Activated T-helper 2 cell treated with anti-CD3 and anti-CD28 coated beads, Interferon-gamma antibody, Interleukin-2, Interleukin-4, amounts not matched to agents 10 μg/mL and 5 μg/mL and 100 μg/mL, durations not matched to agents 14 hours and 24 hours and 36 hours (primary cell): ENCODE measurements around the gene INPP5B. TPM values are rescaled to one million over a fixed set of nuclear protein-coding genes. Genes with fewer than 3 reads are reported as not detected.
"Not testable (repeated sequence)": the region's sequence is repeated elsewhere in the genome, so short reads cannot be mapped to it uniquely, and the experiment has no call there.

ENCODE experiments used
- DNase-seq: peaks from one replicate; pipeline ENCODE4 v3.0.0; 2021; ENCODE audit warnings: low spot score
- H3K27ac Mint-ChIP-seq: one replicate; pipeline ENCODE4 v1.8.0; 2021; ENCODE audit warnings: mixed read lengths
- H3K27me3 Mint-ChIP-seq: one replicate; pipeline ENCODE4 v1.8.0; 2021; ENCODE audit warnings: low read depth, mixed read lengths
- H3K36me3 Mint-ChIP-seq: one replicate; pipeline ENCODE4 v1.8.0; 2021; ENCODE audit warnings: low read depth, mixed read lengths
- H3K4me1 Mint-ChIP-seq: one replicate; pipeline ENCODE4 v1.8.0; 2021; ENCODE audit warnings: low read depth, mixed read lengths
- H3K4me3 Mint-ChIP-seq: one replicate; pipeline ENCODE4 v1.8.0; 2021; ENCODE audit warnings: low read depth, mild to moderate bottlenecking, moderate library complexity, mixed read lengths
- H3K9me3 Mint-ChIP-seq: one replicate; pipeline ENCODE4 v1.8.0; 2021; ENCODE audit warnings: mixed read lengths
- intact Hi-C: fragments of 100-400 bp; cut with micrococcal nuclease; formaldehyde crosslinking; loops from one replicate; pipeline ENCODE4 v1.15.1; 2023
- total RNA-seq: library from RNA; stranded (reverse); gene quantifications from 2 replicates; pipeline ENCODE4 v1.2.3, GENCODE V29; 2022

INPP5B gene
- total RNA-seq, 1 donor from 2014 or later: 23.1 TPM

DNA sequence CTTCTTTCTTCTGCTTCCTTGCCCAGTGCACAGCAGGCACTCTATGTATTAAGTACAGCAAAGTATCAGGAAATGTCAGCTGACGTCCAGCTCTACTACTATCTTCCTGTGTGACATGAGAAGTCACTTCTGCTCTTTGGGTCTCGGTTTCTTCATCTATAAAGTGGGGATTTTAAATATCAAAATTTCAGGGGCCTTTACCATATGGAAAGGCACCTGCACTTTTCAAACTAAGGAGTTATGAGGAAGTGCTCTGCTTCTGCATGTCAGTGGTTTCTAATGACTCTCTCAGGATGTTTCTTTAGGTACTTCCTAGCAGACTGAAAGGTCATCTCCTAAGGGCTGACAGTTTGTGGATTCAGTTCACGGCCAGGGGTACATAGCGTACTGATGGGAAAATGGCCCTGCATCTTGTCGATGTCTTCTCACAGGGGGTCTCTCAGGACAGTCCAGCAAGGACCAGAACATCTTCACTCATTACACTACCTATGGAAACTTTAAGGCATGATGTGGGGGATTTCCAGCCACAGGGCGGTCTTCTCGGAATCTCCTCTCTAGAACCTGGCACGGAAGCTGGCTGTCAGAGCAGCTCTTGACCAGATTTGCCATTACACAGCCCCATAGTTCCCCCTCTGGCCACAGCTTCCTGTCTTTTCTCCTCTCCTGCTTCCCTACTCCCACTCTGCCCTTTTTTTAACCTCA, 45.5 kb downstream of the INPP5B start:
- peaks cover 3% of the 10 kb centered on the region for H3K9me3 Mint-ChIP-seq
- H3K27me3 Mint-ChIP-seq: no peaks in the 10 kb centered on the region
- DNase-seq: no peak
- peaks cover 8% of the 10 kb centered on the region for H3K4me1 Mint-ChIP-seq
- peak overlapping the region; percentile 44 for H3K27ac Mint-ChIP-seq
- no peak overlapping the region for H3K4me3 Mint-ChIP-seq
- peaks cover 17% of the 10 kb centered on the region for H3K36me3 Mint-ChIP-seq
- intact Hi-C loops: no loop called here

DNA sequence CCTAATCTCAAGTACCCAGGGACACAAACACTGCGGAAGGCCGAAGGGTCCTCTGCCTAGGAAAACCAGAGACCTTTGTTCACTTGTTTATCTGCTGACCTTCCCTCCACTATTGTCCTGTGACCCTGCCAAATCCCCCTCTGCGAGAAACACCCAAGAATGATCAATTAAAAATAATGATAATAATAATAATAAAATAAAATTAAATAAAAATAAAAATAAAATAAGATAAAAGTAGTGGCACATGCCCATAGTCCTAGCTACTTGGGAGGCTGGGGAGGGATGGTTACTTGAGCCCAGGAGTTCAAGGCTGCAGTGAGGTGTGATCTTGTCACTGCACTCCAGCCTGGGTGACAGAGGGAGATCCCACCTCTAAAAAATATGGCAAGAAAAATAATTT, 49.3 kb downstream of the INPP5B start:
- H3K4me1 Mint-ChIP-seq, H3K9me3 Mint-ChIP-seq, H3K27ac Mint-ChIP-seq, DNase-seq, H3K27me3 Mint-ChIP-seq, intact Hi-C loops, H3K4me3 Mint-ChIP-seq: not testable (repeated sequence)
- H3K36me3 Mint-ChIP-seq: peaks cover 12% of the 10 kb centered on the region

DNA sequence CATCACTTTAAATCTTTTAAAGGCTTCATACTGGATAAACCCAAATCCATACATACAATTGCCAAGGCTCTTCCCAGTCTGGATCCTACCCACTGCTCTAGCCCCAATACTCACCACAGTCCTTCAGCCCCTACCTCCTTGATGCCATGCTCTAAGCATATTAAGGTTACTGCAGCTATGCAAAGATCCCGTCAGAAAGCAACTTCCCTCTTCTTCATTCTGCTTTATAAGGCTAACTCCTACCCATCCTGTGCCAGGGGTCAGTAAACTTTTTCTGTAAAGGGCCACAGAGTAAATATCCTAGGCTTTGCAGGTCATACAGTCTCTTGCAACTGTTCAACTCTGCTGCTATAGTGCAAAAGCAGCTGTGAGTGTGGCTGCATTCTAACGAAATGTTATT, 53.2 kb downstream of the INPP5B start:
- Mint-ChIP-seq H3K27me3 (no peaks in the 10 kb centered on the region), H3K4me3 (no peak overlapping the region), H3K9me3 (no peaks in the 10 kb centered on the region), H3K36me3 (peaks cover 14% of the 10 kb centered on the region), H3K4me1 (no peaks in the 10 kb centered on the region), H3K27ac (no peak overlapping the region)
- DNase-seq: no peak
- intact Hi-C loops: no loop called here

DNA sequence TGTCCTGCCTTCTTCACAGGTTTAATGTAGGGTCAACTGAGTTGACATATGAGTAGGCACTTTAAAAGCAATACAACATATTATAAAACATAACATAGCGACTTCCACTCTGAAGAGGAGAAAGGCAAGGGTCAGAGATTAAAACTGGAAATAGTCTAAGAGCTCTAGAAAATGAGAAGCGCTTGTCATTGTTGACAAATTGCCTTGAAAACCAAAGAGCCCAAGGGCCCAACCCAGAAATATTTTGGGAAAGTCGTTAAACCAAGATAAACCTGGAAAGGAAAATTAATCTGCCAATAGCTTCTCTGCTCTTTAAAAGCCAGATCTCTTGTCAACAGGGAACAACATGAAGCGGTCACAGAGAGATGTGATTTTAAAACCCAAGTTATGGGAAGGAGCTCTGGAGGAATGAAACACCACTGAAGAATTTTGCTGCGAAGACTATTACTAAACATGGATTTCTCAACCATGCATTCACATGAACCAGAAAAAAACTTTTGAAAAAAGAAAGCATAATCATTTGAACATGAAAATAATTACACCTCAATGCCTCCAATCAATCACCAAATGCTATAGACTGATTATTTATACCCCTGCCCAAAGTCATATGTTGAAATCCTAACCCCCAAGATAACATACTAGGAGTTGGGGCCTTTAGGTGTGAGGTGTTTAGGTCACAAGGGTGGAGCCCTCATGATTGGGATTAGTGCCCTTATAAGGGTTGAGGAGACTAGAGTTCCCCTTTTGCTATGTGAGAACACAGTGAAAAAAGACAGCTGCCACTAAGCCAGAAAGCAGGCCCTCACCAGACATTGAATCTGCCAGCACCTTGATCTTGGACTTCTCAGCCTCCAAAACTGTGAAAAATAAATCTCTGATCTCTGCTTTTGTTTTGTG, 54.5 kb downstream of the INPP5B start:
- Mint-ChIP-seq H3K4me3 (no peak overlapping the region), H3K4me1 (no peaks in the 10 kb centered on the region), H3K36me3 (peaks cover 23% of the 10 kb centered on the region), H3K27me3 (no peaks in the 10 kb centered on the region), H3K9me3 (no peaks in the 10 kb centered on the region), H3K27ac (no peak overlapping the region)
- DNase-seq: no peak
- intact Hi-C loops: no loop called here

DNA sequence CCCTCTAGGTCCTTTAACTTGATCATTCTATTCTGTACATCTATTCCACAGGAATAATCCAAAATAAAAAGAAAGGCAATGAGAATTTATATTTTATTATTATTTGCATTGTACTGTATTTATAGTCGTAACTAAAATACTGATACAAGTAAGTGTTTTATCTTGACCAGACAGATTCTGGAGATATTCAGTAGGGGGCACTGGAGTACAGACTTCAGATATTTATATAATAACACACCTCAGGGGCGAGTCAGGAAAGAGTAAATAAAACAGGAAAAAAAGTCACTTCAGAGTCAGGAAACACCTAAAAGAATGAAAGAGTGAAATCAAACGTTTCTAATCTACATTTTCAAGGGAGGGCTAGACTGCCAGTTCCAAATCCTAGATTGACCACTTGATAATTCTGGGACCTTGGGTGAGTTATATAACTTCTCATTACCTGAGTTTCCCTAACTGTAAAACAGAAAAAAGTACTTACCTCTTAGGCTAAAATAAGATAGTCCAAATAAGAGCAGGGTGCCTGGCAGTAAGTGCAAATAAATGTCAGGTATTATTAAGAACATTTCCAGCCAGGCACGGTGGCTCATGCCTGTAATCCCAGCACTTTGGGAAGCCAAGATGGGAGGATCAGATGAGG, 56.4 kb downstream of the INPP5B start:
- Mint-ChIP-seq H3K4me3 (no peak overlapping the region), H3K27me3 (no peaks in the 10 kb centered on the region), H3K36me3 (peaks cover 39% of the 10 kb centered on the region), H3K27ac (no peak overlapping the region), H3K9me3 (no peaks in the 10 kb centered on the region), H3K4me1 (no peaks in the 10 kb centered on the region)
- intact Hi-C loops: no loop called here
- DNase-seq: no peak

DNA sequence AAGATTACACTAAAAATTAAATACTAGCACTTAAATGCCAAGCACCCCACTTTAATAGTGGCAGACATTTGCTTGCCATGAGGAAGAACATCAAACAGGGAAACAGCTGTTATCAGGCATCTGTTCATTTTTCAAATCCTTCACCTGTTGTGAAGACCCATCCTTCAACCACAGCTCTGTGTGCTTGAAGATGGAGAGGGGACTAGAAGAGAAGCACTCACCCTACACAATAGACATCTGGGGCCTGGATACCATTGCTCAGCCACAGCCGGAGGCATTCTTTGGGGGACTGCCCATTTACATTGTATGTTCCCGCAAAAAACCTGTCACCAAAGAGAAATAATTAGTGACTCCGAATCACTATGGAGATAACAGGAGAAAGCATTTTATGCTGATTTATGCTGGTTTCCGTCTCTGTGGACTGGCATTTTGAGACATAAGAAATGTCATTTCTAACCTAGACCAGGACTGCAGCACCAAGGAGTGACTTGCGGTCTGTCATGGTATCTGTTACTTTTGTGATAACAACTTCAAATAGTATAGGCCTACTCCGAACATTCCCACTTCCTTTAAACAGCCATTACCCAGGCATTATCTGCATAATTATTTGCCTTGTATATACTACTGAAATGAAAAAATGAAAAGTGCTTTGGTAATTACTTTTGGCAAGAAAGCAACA, 58.7 kb downstream of the INPP5B start:
- Mint-ChIP-seq H3K9me3 (no peaks in the 10 kb centered on the region), H3K36me3 (peaks cover 50% of the 10 kb centered on the region), H3K4me3 (no peak overlapping the region), H3K4me1 (peaks cover 11% of the 10 kb centered on the region), H3K27me3 (no peaks in the 10 kb centered on the region), H3K27ac (no peak overlapping the region)
- intact Hi-C loops: no loop called here
- DNase-seq: no peak

DNA sequence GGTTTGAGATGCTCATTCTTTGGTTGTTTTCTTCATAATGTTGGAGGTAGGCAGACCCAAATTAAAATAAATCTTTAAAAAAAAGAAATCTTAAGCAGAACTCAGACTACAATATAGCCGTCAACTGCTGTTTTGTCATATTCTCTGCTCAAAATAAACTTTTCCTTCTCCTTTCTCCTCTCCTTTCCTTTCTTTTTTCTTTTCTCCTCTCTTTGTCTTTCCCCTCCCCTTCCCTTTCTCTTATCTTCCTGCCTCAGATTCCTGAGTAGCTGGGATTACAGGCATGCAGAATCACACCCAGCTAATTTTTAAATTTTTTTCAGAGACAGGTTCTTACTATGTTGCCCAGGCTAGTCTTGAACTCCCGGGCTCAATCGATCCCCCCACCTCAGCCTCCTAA, 62.7 kb downstream of the INPP5B start:
- H3K4me3 Mint-ChIP-seq: no peak overlapping the region
- peak overlapping the region; percentile 56 for H3K27ac Mint-ChIP-seq
- no peaks in the 10 kb centered on the region for H3K27me3 Mint-ChIP-seq
- H3K9me3 Mint-ChIP-seq: no peaks in the 10 kb centered on the region
- peaks cover 72% of the 10 kb centered on the region for H3K36me3 Mint-ChIP-seq
- DNase-seq: no peak
- H3K4me1 Mint-ChIP-seq: peaks cover 11% of the 10 kb centered on the region
- intact Hi-C loops: no loop called here

DNA sequence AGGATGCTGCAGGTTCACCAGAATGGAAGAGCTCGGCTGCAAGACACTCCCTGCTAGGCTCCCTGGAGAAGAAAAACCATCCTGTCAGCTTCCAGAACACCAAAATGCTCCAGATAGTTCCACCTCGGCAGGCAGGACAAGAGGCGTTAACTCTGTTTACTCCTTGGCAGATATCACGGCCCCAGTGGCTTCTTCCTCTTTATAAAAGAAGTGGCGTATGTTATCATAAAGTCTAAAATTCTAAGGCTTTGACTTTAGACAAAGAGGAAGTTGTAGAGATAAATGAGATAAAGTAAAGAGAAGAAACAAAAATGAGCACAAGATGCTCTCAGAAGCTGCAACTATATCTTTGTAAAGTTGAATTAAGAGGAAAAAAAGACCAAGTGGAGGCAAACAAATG, 63.2 kb downstream of the INPP5B start:
- Mint-ChIP-seq H3K4me3 (no peak overlapping the region), H3K27me3 (no peaks in the 10 kb centered on the region), H3K9me3 (no peaks in the 10 kb centered on the region), H3K36me3 (peaks cover 67% of the 10 kb centered on the region), H3K27ac (peak overlapping the region; percentile 56), H3K4me1 (peaks cover 11% of the 10 kb centered on the region)
- no peak for DNase-seq
- intact Hi-C loops: no loop called here

DNA sequence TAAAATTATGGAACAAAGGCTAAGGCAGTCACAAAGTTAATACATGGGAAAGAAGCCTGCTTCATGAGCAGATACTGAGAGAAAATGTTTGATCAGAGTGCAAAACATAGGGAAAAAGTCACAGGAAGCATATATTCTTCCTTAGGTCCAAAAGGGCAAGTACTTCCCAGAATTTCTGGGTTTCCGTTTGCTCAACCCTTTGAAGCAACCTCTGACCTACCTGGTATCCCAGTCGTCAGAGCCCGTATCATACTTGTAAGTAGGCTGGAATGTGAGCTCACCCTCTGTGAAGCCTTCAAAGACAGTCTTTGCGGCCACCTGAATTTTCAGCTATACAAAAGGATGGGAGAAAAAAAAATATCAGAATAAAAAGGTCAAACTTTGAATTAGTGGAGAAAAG, 67.0 kb downstream of the INPP5B start:
- peaks cover 11% of the 10 kb centered on the region for H3K4me1 Mint-ChIP-seq
- peaks cover 54% of the 10 kb centered on the region for H3K36me3 Mint-ChIP-seq
- no peak overlapping the region for H3K27ac Mint-ChIP-seq
- no peaks in the 10 kb centered on the region for H3K27me3 Mint-ChIP-seq
- H3K9me3 Mint-ChIP-seq: no peaks in the 10 kb centered on the region
- H3K4me3 Mint-ChIP-seq: no peak overlapping the region
- no peak for DNase-seq
- intact Hi-C loops: no loop called here

DNA sequence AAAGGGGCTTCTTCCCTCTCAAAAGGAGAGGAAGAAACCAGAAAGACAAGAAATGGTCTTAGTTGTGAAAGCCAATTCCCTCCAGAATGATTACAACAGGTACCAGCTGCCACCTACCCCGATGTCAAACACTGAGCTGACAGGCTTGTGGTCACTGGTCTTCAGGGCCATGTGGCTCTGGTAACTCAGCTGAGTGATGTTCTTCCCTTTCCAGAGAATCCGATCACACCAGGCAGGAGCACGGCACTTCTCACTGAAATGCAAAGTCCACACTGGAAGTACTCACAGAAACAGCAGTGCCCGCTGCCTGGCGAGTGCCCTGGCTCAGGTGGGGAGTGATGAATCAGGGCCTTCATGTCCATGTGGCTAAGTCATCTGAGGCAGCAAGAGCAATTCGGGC, 68.8 kb downstream of the INPP5B start:
- H3K4me3 Mint-ChIP-seq: no peak overlapping the region
- no peaks in the 10 kb centered on the region for H3K9me3 Mint-ChIP-seq
- H3K27me3 Mint-ChIP-seq: no peaks in the 10 kb centered on the region
- no peaks in the 10 kb centered on the region for H3K4me1 Mint-ChIP-seq
- H3K36me3 Mint-ChIP-seq: peaks cover 53% of the 10 kb centered on the region
- intact Hi-C loops: no loop called here
- DNase-seq: no peak
- no peak overlapping the region for H3K27ac Mint-ChIP-seq

DNA sequence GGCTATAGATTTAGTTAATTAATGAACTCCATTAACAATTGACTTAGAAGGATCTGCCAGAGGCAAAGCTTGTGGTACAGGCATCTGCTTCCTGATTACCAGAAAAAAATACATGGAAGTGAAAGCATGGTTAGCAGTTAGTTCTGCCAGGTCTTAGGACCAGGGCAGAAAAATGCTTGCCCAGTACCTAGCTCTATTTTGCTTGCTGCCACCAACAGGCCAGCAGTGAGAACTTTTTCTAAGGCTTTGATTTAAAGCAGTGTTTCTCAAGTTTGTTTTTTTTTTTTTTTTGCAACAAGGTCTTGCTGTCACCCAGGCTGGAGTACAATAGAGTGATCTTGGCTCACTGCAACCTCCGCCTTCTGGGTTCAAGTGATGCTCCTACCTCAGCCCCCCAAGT, 71.0 kb downstream of the INPP5B start:
- Mint-ChIP-seq H3K9me3 (no peaks in the 10 kb centered on the region), H3K27ac (no peak overlapping the region)
- intact Hi-C loops: no loop called here

DNA sequence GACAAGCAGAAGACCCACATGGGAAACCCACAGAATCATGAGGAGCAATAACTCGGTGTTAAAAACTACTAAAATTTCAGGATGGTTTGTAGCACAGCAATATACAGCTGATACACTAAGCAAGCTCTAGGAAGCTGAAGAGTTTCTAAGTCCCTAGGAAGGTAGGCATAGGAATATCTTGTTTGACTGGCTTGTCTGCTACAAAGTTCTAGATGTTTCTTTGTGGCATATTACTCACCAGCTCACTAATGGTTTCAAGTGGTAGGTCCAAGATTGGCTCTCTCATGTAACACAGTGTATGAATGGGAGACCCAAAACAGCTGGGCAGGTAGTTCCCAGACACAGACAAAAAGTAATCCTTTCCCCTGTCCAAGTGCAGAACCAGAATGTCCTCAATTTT, 74.2 kb downstream of the INPP5B start:
- Mint-ChIP-seq H3K27ac (no peak overlapping the region), H3K36me3 (peaks cover 44% of the 10 kb centered on the region), H3K4me3 (no peak overlapping the region), H3K27me3 (no peaks in the 10 kb centered on the region), H3K9me3 (no peaks in the 10 kb centered on the region), H3K4me1 (no peaks in the 10 kb centered on the region)
- DNase-seq: no peak
- intact Hi-C loops: no loop called here

More for the DNA sequence above, 71.0 kb downstream of the INPP5B start:
- Mint-ChIP-seq H3K36me3 (peaks cover 47% of the 10 kb centered on the region), H3K4me3 (no peak overlapping the region), H3K27me3 (no peaks in the 10 kb centered on the region), H3K4me1 (no peaks in the 10 kb centered on the region)
- no peak for DNase-seq
